GM13976 (cell line): ENCODE results near the gene MRPL54.

ENCODE experiments used
- DNase-seq: peaks from one replicate; pipeline ENCODE4 v3.0.0; 2012; ENCODE audit warnings: low spot score
- in situ Hi-C: fragments of 300-500 bp; cut with MboI; formaldehyde crosslinking; loops from one replicate; pipeline ENCODE4 v1.12.0; 2022; ENCODE audit warnings: low sequenced_read_pairs, mixed read lengths, inconsistent platforms; ENCODE audit not compliant: unreplicated experiment
- TF ChIP-seq, protein P1 (sequence below): IDR thresholded peaks from 2 replicates; pipeline ENCODE4 v1.5.1; 2012; ENCODE audit warnings: borderline replicate concordance, mild to moderate bottlenecking; ENCODE audit not compliant: insufficient read depth; ENCODE audit errors: extremely low read depth, missing control alignments, control extremely low read depth

MRPL54 gene

DNA sequence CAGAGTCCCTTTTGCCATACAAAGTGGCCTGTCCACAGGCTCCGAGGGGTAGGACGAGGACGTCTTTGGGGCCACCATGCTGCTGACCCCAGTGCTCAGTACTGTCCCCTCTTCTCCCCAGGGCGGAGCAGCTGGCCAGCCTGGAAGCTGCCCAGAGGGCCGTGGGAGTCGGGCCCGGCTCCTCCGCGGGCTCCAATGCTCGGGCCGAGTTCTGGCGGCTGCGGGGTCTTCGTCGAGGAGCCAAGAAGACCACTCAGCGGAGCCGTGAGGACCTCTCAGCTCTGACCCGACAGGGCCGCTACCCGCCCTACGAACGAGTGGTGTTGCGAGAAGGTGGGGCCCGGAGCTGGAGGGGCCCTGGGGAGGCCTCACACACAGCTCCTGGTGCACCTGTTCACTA, 22.1 kb upstream of the MRPL54 start:
- TF ChIP-seq, protein P1, sequence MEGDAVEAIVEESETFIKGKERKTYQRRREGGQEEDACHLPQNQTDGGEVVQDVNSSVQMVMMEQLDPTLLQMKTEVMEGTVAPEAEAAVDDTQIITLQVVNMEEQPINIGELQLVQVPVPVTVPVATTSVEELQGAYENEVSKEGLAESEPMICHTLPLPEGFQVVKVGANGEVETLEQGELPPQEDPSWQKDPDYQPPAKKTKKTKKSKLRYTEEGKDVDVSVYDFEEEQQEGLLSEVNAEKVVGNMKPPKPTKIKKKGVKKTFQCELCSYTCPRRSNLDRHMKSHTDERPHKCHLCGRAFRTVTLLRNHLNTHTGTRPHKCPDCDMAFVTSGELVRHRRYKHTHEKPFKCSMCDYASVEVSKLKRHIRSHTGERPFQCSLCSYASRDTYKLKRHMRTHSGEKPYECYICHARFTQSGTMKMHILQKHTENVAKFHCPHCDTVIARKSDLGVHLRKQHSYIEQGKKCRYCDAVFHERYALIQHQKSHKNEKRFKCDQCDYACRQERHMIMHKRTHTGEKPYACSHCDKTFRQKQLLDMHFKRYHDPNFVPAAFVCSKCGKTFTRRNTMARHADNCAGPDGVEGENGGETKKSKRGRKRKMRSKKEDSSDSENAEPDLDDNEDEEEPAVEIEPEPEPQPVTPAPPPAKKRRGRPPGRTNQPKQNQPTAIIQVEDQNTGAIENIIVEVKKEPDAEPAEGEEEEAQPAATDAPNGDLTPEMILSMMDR = no peak
- DNase-seq = no peak
- in situ Hi-C loops = no loop called here

DNA sequence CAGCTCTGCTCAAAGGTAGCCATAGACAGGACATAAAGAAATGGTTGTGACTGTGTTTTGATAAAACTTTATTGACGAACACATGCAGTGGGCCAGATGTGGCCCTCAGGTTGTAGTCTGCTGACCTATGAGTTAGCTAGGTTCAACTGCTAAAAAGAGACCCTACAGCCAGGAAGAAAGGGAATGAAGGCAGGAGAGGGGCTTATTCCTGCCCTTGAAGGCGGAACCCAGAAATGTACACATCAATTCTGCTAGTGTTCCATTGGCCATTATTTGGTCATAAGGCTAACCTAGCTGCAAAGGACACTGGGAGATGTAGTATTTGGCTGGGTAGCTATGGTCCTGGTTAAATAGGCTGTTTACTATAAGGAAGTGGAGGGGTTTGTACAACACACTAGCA, 19.0 kb upstream of the MRPL54 start:
- no peak for DNase-seq
- in situ Hi-C loops = no loop called here

DNA sequence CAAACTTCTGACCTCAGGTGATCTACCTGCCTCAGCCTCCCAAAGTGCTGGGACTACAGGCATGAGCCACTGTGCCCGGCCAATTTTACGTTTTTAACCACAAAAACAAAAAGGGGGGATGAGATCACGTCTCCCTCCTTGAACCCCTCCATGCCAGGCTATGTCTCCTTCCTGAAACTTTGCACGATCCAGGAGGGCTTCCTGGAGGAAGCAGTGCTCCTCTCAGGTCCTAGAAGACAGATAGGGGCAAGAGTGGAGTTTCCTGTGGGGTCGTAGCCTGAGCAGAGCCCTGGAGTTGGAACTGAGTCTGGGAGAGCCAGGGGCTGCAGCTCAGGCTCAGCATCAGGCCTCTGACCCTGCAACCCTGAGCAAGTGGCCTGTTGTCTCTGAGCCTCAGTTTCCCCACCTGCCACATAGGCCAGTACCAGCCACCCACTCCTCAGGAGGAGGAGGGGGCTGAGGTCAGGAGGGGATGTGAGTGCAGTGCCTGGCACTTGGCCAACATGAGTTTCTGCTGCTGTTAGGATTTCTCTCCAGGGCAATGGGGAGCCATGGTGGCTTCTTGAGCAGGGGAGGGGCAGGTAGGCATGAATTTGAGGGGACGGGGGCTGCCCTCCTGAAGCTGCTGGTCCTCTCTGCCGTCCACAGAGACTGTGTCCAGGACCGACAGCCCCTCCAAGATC, 17.0 kb upstream of the MRPL54 start:
- DNase-seq = no peak
- in situ Hi-C loops = no loop called here
- TF ChIP-seq, protein P1 = no peak

More for the DNA sequence above, 19.0 kb upstream of the MRPL54 start:
- TF ChIP-seq, protein P1 = no peak

DNA sequence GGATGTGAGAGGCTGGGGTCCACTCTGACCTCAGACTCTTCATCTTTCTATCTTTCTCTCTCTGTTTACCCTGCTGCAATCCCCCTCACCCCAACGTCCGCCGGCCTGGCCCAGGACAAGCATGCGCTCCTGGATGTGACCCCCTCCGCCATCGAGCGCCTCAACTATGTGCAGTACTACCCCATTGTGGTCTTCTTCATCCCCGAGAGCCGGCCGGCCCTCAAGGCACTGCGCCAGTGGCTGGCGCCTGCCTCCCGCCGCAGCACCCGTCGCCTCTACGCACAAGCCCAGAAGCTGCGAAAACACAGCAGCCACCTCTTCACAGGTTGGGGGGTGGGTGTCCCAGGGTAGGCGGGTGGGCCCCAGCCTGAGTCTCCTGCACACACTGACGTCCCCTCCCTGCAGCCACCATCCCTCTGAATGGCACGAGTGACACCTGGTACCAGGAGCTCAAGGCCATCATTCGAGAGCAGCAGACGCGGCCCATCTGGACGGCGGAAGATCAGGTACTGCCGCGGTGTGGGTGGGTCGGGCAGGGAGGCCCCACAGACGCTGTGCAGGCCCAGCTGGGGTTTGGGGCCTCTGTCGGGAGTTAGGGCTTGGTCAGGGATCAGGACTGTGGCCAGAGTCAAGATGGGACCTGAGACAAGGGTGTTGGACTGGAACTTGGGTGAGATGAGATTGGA, 16.0 kb upstream of the MRPL54 start:
- TF ChIP-seq, protein P1 = no peak
- in situ Hi-C loops = no loop called here
- DNase-seq = no peak

DNA sequence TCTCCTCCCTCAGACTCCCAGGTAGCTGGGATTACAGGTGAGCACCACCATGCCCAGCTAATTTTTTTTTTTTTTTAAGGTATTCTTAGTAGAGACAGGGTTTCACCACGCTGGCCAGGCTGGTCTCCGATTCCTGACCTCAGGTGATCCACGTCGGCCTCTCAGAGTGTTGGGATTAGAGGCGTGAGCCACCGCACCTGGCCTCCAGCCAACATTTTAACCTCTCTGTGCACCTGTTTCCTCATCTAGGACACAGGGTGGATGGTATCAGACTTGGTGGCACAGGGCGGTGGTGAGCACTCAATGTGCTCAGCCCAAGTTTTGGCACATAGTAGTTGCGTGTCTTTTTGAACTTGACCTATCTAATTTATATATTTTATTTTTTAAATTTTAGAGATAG, 13.5 kb upstream of the MRPL54 start:
- TF ChIP-seq, protein P1 = no peak
- DNase-seq = no peak
- in situ Hi-C loops = no loop called here

DNA sequence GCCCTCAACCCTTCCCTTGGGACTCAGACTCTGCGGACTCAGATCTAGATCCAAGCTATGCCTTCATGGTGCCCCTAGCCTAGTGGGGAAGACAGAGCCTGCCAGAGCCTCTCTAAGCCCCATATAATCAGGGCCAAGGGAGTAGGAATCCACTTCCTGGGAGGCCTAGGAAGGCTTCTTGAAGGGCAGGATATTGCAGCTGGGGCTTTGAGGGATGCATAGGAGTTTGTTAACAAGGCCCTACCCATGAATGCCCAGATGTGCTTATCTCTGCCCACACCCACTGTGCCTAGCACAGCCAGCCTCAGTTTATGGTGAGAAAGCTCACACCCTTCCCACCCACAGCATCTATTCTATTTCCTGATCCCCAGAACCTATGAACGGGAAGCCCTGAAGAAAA, 12.3 kb upstream of the MRPL54 start:
- in situ Hi-C loops = no loop called here
- no peak for DNase-seq
- TF ChIP-seq, protein P1 = no peak
